Measurements from ENCODE around the gene IFNAR1.
"Not testable (repeated sequence)": the region's sequence is repeated elsewhere in the genome, so short reads cannot be mapped to it uniquely, and the experiment has no call there.

IFNAR1 gene

GRCh38 chr21:33379934-33380333 lies 55.2 kb downstream of the IFNAR1 start:
- DNase-seq = not testable (repeated sequence)

GRCh38 chr21:33380483-33380998 lies 55.8 kb downstream of the IFNAR1 start:
- DNase-seq = peak; percentile 55

GRCh38 chr21:33381381-33381780 lies 56.6 kb downstream of the IFNAR1 start:
- not testable (repeated sequence) for DNase-seq

- DNase-seq = peak; percentile 42
Measured at GRCh38 chr21:33383056-33383888, 58.5 kb downstream of the IFNAR1 start.

GRCh38 chr21:33384841-33385331 lies 60.1 kb downstream of the IFNAR1 start:
- DNase-seq = no peak

- DNase-seq = no peak
Measured at GRCh38 chr21:33386222-33386784, 61.5 kb downstream of the IFNAR1 start.

- no peak for DNase-seq
Measured at GRCh38 chr21:33387294-33387693, 62.5 kb downstream of the IFNAR1 start.

GRCh38 chr21:33388188-33388587 lies 63.4 kb downstream of the IFNAR1 start:
- no peak for DNase-seq

GRCh38 chr21:33390479-33390878 lies 65.7 kb downstream of the IFNAR1 start:
- DNase-seq = no peak

GRCh38 chr21:33391656-33392055 lies 66.9 kb downstream of the IFNAR1 start:
- no peak for DNase-seq

- no peak for DNase-seq
Measured at GRCh38 chr21:33392284-33392985, 67.7 kb downstream of the IFNAR1 start.

- no peak for DNase-seq
Measured at GRCh38 chr21:33393348-33393747, 68.6 kb downstream of the IFNAR1 start.

GRCh38 chr21:33394260-33394659 lies 69.5 kb downstream of the IFNAR1 start:
- no peak for DNase-seq

- DNase-seq = no peak
Measured at GRCh38 chr21:33395891-33396331, 71.1 kb downstream of the IFNAR1 start.

- DNase-seq = no peak
Measured at GRCh38 chr21:33396436-33396835, 71.7 kb downstream of the IFNAR1 start.

GRCh38 chr21:33396951-33397350 lies 72.2 kb downstream of the IFNAR1 start:
- DNase-seq = no peak

- DNase-seq = no peak
Measured at GRCh38 chr21:33397717-33398116, 72.9 kb downstream of the IFNAR1 start.

GRCh38 chr21:33398361-33398760 lies 73.6 kb downstream of the IFNAR1 start:
- DNase-seq = no peak

- DNase-seq = no peak
Measured at GRCh38 chr21:33401630-33401992, 76.8 kb downstream of the IFNAR1 start.

GRCh38 chr21:33402001-33402979 lies 77.5 kb downstream of the IFNAR1 start:
- no peak for DNase-seq

GRCh38 chr21:33403128-33403785 lies 78.5 kb downstream of the IFNAR1 start, which contains the start of gene IFNGR2:
Gene IFNGR2, plus strand, starts transcription at chr21:33403413. Its CDS starts 131 bp downstream, at chr21:33403544.
- peak; percentile 42 for DNase-seq

All from effector CD8-positive, alpha-beta T cell (primary cell).